A549 (cell line): Measurements from ENCODE around the gene SPPL3. TPM values are rescaled to one million over a fixed set of nuclear protein-coding genes. Genes with fewer than 3 reads are reported as not detected.

ENCODE experiments used
- ATAC-seq, 2 experiments: fragments of 200-7000 bp in 1 of 2; fragments of >200 bp in 1 of 2; cut with Nextera tagmentation in 1 of 2; cut with Tn5 transposase in 1 of 2; 3 replicates each; pipeline versions ENCODE4 v1.8.0 to v1.9.1; 2018 to 2020; ENCODE audit warnings: mild to moderate bottlenecking in 1 of 2, moderate library complexity in 1 of 2
- CTCF ChIA-PET: fragments of 300-600 bp; sonication (Branson Sonifier 250); formaldehyde crosslinking; extraction: SDS; loops from one replicate; lab custom pipeline; 2021; ENCODE audit warnings: antibody characterized with exemption, inconsistent platforms; lab: Yijun Ruan, JAX
- POLR2A ChIA-PET: fragments of 350-600 bp; formaldehyde crosslinking; extraction: SDS; loops from one replicate; lab custom pipeline; 2021; ENCODE audit warnings: antibody characterized with exemption, inconsistent platforms; lab: Yijun Ruan, JAX
- DNase-seq, 2 experiments: peaks; one replicate each; pipeline versions ENCODE4 v3.0.0 to v3.0.0-alpha.2; 2011 to 2016; ENCODE audit warnings: low read depth in 1 of 2, low spot score in 1 of 2
- FAIRE-seq: peaks from 2 replicates; lab custom pipeline; 2011; peaks lifted over from hg19 to GRCh38; lab: Jason Lieb, UNC
- H3K27ac ChIP-seq, 2 experiments: fragments of >200 bp; sonication (Bioruptor Twin); formaldehyde crosslinking; 3 replicates each; pipeline ENCODE4 v1.5.1; 2016 to 2017
- H3K4me1 ChIP-seq: fragments of >200 bp; sonication (Bioruptor Twin); formaldehyde crosslinking; 3 replicates; pipeline ENCODE4 v1.6.1; 2016
- H3K4me2 ChIP-seq: fragments of >200 bp; sonication (Bioruptor Twin); formaldehyde crosslinking; 3 replicates; pipeline ENCODE4 v1.6.1; 2016
- H3K4me3 ChIP-seq: fragments of >200 bp; sonication (Bioruptor Twin); formaldehyde crosslinking; 3 replicates; pipeline ENCODE4 v1.5.1; 2016
- H3K9me3 ChIP-seq: fragments of >200 bp; sonication (Bioruptor Twin); formaldehyde crosslinking; 3 replicates; pipeline ENCODE4 v1.6.1; 2016
- CBX2 ChIP-seq: fragments of 200-600 bp; sonication (generic); IDR thresholded peaks from 2 replicates; pipeline ENCODE4 v1.6.1; 2016; ENCODE audit warnings: low read depth, mild to moderate bottlenecking, borderline replicate concordance
- CHD2 ChIP-seq: fragments of 150-350 bp; IDR thresholded peaks from 2 replicates; pipeline ENCODE4 v1.6.1; 2014; ENCODE audit warnings: low read length; ENCODE audit not compliant: partially characterized antibody
- CHD4 ChIP-seq: fragments of 200-600 bp; sonication (generic); IDR thresholded peaks from 2 replicates; pipeline ENCODE4 v1.6.1; 2016; ENCODE audit warnings: antibody characterized with exemption, mild to moderate bottlenecking, borderline replicate concordance
- CTCF ChIP-seq: fragments of >200 bp; sonication (Bioruptor Twin); formaldehyde crosslinking; IDR thresholded peaks from 3 replicates; pipeline ENCODE4 v1.5.1; 2016
- EHMT2 ChIP-seq: fragments of 200-600 bp; sonication (generic); IDR thresholded peaks from 2 replicates; pipeline ENCODE4 v1.6.1; 2016; ENCODE audit warnings: antibody characterized with exemption, low read depth, mild to moderate bottlenecking, moderate library complexity
- FOSL2 ChIP-seq, 2 experiments: fragments of 450-650 bp in 1 of 2; fragments of >200 bp in 1 of 2; sonication (Bioruptor Twin) in 1 of 2; formaldehyde crosslinking; IDR thresholded peaks; 2 replicates each; pipeline versions ENCODE4 v1.5.0 to v1.6.1; 2016 to 2020; ENCODE audit warnings: mild to moderate bottlenecking in 1 of 2, moderate library complexity in 1 of 2
- FOXS1 ChIP-seq: fragments of 250-450 bp; sonication (Bioruptor Pico); IDR thresholded peaks from 2 replicates; pipeline ENCODE4 v1.5.0; 2020; ENCODE audit warnings: mild to moderate bottlenecking, moderate library complexity
- HMGXB4 ChIP-seq: fragments of 250-450 bp; sonication (Bioruptor Pico); IDR thresholded peaks from 2 replicates; pipeline ENCODE4 v1.5.0; 2021; ENCODE audit warnings: mild to moderate bottlenecking, moderate library complexity, borderline replicate concordance
- MAFK ChIP-seq: fragments of 450-650 bp; IDR thresholded peaks from 2 replicates; pipeline ENCODE4 v1.6.1; 2014; ENCODE audit not compliant: partially characterized antibody
- MYC ChIP-seq: IDR thresholded peaks from 2 replicates; pipeline ENCODE4 v1.6.1; 2012; ENCODE audit warnings: mild to moderate bottlenecking, inconsistent platforms, low read length, improper control_type of control experiment, borderline replicate concordance
- NPAS2 ChIP-seq: fragments of 250-450 bp; sonication (Bioruptor Pico); IDR thresholded peaks from 2 replicates; pipeline ENCODE4 v1.8.0; 2022; ENCODE audit warnings: mild to moderate bottlenecking, moderate library complexity, borderline replicate concordance
- PBX3 ChIP-seq: IDR thresholded peaks from 2 replicates; pipeline ENCODE4 v1.6.1; 2012
- RFX5 ChIP-seq: fragments of 450-650 bp; IDR thresholded peaks from 2 replicates; pipeline ENCODE4 v1.7.1; 2014; ENCODE audit warnings: antibody characterized with exemption, mild to moderate bottlenecking, moderate library complexity
- SMC3 ChIP-seq: fragments of >200 bp; sonication (Bioruptor Twin); formaldehyde crosslinking; IDR thresholded peaks from 3 replicates; pipeline ENCODE4 v1.6.1; 2018; ENCODE audit warnings: inconsistent platforms
- USF2 ChIP-seq: fragments of 450-650 bp; IDR thresholded peaks from 2 replicates; pipeline ENCODE4 v1.6.1; 2014; ENCODE audit warnings: antibody characterized with exemption
- ZC3H11A ChIP-seq: fragments of 450-650 bp; IDR thresholded peaks from 2 replicates; pipeline ENCODE4 v1.6.1; 2014; ENCODE audit warnings: antibody characterized with exemption, mild to moderate bottlenecking
- ZFP36 ChIP-seq: fragments of 450-650 bp; IDR thresholded peaks from 2 replicates; pipeline ENCODE4 v1.6.1; 2014; ENCODE audit warnings: borderline replicate concordance; ENCODE audit not compliant: partially characterized antibody
- ZNF302 ChIP-seq: fragments of 250-450 bp; sonication (Bioruptor Pico); IDR thresholded peaks from 2 replicates; pipeline ENCODE4 v1.9.0; 2021; ENCODE audit warnings: inconsistent platforms, mild to moderate bottlenecking, moderate library complexity
- ZSCAN20 ChIP-seq: fragments of 250-450 bp; sonication (Bioruptor Pico); IDR thresholded peaks from 2 replicates; pipeline ENCODE4 v1.8.0; 2022; ENCODE audit warnings: mild to moderate bottlenecking, moderate library complexity
- WGBS: methylation state at CpG from one replicate; pipeline ENCODE4 v1.1.6; 2017; ENCODE audit errors: missing lambda C conversion rate; 5-methylcytosine and 5-hydroxymethylcytosine counted together
- polyA plus RNA-seq, 4 experiments: library from polyadenylated mRNA; depleted of rRNA in 3 of 4; stranded (reverse); fragments of >200 nt; fragmentation: RNase III in 1 of 4; extraction: RNeasy Plus Mini Kit Qiagen cat#74134 plus additional on column Dnase treatment in 1 of 4; gene quantifications; 2 replicates in 3 of 4; 3 replicates in 1 of 4; pipeline ENCODE4 v1.2.3, GENCODE V29; 2011 to 2017

SPPL3 gene
- polyA plus RNA-seq, 2 of the 4 experiments (the other 2 are of a cell fraction): 25.0 to 26.6 TPM

GRCh38 chr12:120822832-120823503 lies 81.2 kb downstream of the SPPL3 start (continued):
- TF ChIP-seq EHMT2: no peak

GRCh38 chr12:120821878-120822277 lies 82.3 kb downstream of the SPPL3 start:
- TF ChIP-seq MYC: no peak
- TF ChIP-seq EHMT2: no peak
- no peak for TF ChIP-seq PBX3
- no peak for TF ChIP-seq CHD4
- TF ChIP-seq ZNF302 (CRISPR knock-in tag): no peak
- no peak for TF ChIP-seq FOSL2 (IDR thresholded peaks at IDR 0.05)
- TF ChIP-seq FOSL2 (CRISPR knock-in tag; IDR thresholded peaks at IDR 0.05): no peak
- TF ChIP-seq MAFK: no peak
- TF ChIP-seq NPAS2: no peak
- TF ChIP-seq USF2: no peak
- no peak for TF ChIP-seq CTCF
- TF ChIP-seq RFX5: no peak
- no peak for TF ChIP-seq ZFP36
- TF ChIP-seq ZC3H11A: no peak
- no peak for TF ChIP-seq SMC3
- no peak for TF ChIP-seq ZSCAN20 (CRISPR knock-in tag)
- no peak for TF ChIP-seq HMGXB4 (CRISPR knock-in tag)
- TF ChIP-seq CHD2: no peak
- TF ChIP-seq, all 56 proteins: peak for 0
- Histone ChIP-seq H3K4me3 (no peak overlapping the region), H3K27ac (no peak overlapping the region), H3K4me2 (no peak overlapping the region), H3K9me3 (no peaks in the 10 kb centered on the region), H3K4me1 (peaks cover 12% of the 10 kb centered on the region; the same call in 1 of the 3 replicates)
- ATAC-seq (no peak), FAIRE-seq (no peak), DNase-seq (no peak)
- ChIA-PET CTCF (no interaction called here), POLR2A (no interaction called here)
- WGBS: 97% methylated on average over 2 of the region's 2 CpGs

- WGBS: 79% methylated on average over 7 of the region's 7 CpGs
- Histone ChIP-seq H3K4me2 (no peak overlapping the region), H3K27ac (no peak overlapping the region)
- ChIA-PET CTCF (no interaction called here), POLR2A (no interaction called here)
- FAIRE-seq: no peak
- no peak for ATAC-seq
- TF ChIP-seq FOXS1 (CRISPR knock-in tag) (no peak), MAFK (peak; percentile 98), CBX2 (no peak), FOSL2 (IDR thresholded peaks at IDR 0.05) (no peak), FOSL2 (CRISPR knock-in tag; IDR thresholded peaks at IDR 0.05) (no peak), CHD2 (no peak)
- TF ChIP-seq, all 56 proteins: peak for 1
- no peak overlapping the region for H3K4me3 ChIP-seq
- DNase-seq: no peak
- H3K4me1 ChIP-seq: peaks cover 9% of the 10 kb centered on the region; the same call in 1 of the 3 replicates
- H3K9me3 ChIP-seq: no peaks in the 10 kb centered on the region
Observed at GRCh38 chr12:120820884-120821510, 83.2 kb downstream of the SPPL3 start.
